ENCODE results near the gene EVA1B.

DNA sequence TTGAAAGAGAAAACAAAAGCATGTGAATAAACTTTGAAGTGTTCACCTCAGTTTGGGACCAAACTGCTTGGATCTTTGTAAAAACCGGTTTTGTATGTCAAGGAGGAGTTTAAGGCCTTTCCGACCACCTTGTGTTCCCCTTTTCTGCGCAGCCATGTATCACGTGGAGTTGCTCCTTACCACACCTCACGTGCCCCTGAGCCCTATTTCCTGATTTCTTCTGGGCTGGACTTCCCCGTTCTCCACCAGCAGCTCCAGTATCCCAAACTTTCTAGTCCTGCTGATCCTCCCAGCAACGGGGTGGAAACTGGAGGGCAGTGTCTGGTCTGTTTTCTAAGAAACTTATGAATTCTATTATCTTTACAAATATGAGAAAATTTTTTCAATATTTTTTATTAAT, 18.9 kb downstream of the EVA1B start:
- TF ChIP-seq, protein P1, sequence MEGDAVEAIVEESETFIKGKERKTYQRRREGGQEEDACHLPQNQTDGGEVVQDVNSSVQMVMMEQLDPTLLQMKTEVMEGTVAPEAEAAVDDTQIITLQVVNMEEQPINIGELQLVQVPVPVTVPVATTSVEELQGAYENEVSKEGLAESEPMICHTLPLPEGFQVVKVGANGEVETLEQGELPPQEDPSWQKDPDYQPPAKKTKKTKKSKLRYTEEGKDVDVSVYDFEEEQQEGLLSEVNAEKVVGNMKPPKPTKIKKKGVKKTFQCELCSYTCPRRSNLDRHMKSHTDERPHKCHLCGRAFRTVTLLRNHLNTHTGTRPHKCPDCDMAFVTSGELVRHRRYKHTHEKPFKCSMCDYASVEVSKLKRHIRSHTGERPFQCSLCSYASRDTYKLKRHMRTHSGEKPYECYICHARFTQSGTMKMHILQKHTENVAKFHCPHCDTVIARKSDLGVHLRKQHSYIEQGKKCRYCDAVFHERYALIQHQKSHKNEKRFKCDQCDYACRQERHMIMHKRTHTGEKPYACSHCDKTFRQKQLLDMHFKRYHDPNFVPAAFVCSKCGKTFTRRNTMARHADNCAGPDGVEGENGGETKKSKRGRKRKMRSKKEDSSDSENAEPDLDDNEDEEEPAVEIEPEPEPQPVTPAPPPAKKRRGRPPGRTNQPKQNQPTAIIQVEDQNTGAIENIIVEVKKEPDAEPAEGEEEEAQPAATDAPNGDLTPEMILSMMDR (optimal IDR thresholded peaks at IDR 0.05 in 1 of 3, IDR thresholded peaks at IDR 0.05 in 1 of 3, conservative IDR thresholded peaks at IDR 0.05 in 1 of 3; ENCODE audit: extremely low read depth in 1 of 3, insufficient read depth in 2 of 3, low read length in 3 of 3) = no peak
- TF ChIP-seq EZH2 (IDR thresholded peaks at IDR 0.05; ENCODE audit: low read length) = no peak
